OCI-LY7 (cell line): ENCODE results near the gene TTC9.
A peak's percentile ranks its signal among the peaks of the same experiment; 100 is the strongest.

Experiments
- CTCF ChIP-seq: fragments of 200-600 bp; sonication (generic); conservative IDR thresholded peaks from 2 replicates; pipeline ENCODE4 v1.5.1; 2014; ENCODE audit warnings: mild to moderate bottlenecking, antibody characterized with exemption, low read length, moderate library complexity, mixed read lengths
- EZH2phosphoT487 ChIP-seq: fragments of 200-600 bp; sonication (generic); IDR thresholded peaks from 2 replicates; pipeline ENCODE4 v1.6.1; 2018; ENCODE audit warnings: low read depth, borderline replicate concordance, mild to moderate bottlenecking, mixed run types, antibody characterized with exemption, low read length, moderate library complexity, mixed read lengths

GRCh38 chr14:70640938-70641547 lies 673 bp upstream of the TTC9 start:
- TF ChIP-seq EZH2phosphoT487 (no peak), CTCF (0 out of 2 replicates have a peak, but pooled peaks have one; percentile 20)
